T-helper 1 cell (primary cell): Measurements from ENCODE around the gene PNPLA2.

Source experiments
- DNase-seq, 5 donors: peaks; one replicate each; pipeline ENCODE4 v3.0.0-alpha.2; 2012 to 2020
- total RNA-seq, 4 donors: gene quantifications; one replicate each; lab custom pipeline; 2026; lab: John Stamatoyannopoulos, UW

PNPLA2 gene, protein sequence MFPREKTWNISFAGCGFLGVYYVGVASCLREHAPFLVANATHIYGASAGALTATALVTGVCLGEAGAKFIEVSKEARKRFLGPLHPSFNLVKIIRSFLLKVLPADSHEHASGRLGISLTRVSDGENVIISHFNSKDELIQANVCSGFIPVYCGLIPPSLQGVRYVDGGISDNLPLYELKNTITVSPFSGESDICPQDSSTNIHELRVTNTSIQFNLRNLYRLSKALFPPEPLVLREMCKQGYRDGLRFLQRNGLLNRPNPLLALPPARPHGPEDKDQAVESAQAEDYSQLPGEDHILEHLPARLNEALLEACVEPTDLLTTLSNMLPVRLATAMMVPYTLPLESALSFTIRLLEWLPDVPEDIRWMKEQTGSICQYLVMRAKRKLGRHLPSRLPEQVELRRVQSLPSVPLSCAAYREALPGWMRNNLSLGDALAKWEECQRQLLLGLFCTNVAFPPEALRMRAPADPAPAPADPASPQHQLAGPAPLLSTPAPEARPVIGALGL
- 113 to 150 (median 139) reads per million in 4 donors for total RNA-seq

DNA sequence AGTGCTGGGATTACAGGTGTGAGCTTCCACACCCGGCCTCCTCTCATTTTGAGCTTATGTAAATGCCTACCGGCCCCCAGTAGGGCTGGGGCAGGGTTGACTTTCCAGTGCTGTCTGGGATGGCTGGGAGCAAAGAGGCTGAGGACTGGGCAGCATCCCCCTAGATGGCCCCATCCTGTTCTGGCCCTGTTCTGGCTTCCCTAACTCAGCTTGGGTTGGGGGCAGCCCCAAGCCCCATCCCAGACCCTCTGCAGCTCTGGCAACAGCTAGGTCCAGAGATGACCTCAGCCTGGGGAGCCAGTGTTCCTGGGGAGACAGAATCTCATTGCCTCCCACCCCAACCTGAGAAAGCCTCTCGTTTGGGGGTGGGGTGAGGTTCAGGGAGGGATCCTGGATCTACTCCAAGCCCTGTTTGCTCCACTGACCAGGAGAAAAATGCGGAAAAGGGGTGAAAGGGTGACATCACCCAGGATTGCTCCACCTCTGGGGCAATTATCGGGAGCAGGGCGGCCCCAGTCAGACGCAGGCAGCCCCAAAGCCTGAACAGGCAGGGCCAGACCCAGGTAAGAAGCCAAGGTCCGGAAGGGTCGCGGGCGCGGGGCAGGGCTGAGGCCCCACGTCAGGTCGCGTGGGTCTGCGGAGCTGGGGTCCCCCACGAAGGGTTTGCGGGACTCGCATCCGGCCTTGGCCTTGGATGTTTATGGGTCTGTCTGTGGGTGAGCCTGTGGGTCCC is at the start of gene PNPLA2:
PNPLA2 (plus strand) TSS at position 519 of the 733 bp plus-strand sequence. CDS start 805 bp downstream, outside the sequence.
- no peak for DNase-seq

DNA sequence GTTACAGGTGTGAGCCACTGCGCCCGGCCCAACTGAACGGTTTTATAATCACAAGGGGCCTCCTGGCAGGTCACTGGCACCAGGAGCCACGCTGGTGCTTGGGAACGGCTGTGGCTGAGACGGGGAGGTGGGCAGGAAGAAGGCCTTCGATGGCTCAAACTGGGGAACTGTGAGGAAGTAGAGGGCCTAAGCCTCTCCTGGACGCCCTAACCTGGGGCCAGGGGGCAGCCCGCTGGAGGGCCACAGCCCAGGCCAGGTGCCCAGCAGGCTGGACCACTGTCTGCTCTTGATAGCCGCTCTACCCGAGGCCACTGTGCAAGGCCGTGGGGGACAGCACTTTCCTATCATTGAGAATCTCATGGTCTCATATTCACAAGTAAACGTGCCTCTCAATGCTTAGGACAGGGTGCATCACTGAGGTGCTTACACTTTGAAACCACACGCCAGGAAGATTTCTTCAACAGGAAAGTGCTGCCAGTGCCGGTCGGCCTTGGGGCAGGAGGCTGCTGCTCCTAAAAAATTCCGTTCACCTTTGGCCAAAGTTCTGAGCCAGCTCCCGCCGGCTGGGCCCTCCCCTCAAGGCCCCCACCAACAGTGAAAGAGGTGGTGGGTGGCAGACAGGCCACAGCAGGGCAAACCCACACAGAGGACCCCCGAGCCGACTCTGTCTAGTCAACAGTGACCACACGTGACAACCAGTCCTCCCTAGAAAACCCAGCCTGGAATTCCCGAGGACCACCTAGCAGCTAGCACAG is 48.6 kb upstream of the PNPLA2 start:
- no peak for DNase-seq

DNA sequence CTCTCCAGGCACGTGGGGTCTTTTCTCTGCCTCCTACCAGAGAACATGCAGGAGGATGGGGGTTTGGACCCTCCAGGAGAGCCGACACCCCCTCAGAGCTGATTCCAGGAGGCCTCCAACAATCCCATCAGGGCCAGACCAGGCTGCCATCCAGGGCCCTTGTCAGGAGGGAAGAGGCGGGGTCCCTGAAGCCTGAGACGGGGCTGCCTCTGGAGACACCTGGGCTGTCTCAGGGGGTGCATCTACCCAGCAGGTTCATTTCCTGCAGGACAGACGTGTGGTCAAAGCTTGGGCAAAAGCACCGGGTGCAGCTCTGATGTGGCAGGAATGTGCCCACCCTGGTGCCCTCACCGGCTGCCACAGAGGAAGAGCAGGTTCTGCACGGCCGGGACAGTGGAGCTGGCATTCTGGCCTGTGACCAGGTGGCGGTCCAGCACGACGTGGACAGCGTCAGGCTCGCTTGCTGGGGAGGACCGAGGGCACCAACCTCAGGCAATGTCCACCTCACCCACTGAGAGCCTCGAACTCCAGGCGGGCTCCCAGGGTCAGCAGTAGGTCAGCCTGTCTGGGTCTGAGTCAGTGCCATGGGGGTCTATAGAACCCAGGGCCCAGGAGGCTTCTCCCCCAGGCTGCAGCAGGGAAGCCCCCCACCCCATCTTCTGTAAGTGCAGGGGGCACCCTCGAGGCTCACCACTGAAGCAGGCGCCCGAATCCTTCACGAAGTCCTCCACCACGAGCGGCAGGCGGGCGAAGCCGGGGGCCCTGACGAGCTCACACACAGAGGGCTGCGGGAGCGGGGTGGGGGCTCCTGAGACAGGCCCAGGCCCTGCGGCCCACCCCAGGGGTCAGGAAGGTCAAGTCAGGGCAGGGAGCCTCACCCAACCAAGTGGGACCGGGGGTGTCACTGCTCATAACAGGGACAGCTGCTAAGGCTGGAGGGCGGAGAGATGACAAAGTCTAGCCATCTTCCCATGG is 47.8 kb upstream of the PNPLA2 start:
- no peak for DNase-seq

DNA sequence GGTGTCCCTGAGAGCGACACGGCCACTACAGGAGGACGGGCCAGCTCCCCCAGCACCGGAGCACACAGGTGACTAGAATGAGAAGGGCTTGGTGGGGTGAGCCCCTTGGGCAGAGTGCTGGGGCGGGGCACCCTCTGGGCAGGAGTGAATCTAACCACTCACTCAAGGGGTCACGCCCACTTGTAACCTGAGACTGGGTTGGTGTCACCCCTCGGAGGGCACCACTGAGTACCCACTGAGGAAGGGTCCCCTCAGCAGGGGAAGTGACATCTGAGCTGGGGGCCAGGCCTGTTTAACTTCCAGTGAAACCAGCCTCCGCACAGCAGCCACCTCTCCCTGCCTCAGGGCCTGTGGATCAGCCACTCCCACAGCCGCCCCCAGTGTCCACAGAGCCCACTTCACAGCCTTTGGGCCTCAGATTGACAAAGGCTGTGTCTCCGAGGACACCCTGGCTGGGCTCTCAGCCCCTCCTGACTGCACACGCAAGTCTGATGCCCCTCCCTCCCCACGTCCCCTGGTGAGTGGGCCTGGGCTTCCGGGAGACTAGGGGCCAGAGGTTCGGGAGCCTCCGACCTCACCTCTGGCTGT is 47.0 kb upstream of the PNPLA2 start:
- DNase-seq: no peak

DNA sequence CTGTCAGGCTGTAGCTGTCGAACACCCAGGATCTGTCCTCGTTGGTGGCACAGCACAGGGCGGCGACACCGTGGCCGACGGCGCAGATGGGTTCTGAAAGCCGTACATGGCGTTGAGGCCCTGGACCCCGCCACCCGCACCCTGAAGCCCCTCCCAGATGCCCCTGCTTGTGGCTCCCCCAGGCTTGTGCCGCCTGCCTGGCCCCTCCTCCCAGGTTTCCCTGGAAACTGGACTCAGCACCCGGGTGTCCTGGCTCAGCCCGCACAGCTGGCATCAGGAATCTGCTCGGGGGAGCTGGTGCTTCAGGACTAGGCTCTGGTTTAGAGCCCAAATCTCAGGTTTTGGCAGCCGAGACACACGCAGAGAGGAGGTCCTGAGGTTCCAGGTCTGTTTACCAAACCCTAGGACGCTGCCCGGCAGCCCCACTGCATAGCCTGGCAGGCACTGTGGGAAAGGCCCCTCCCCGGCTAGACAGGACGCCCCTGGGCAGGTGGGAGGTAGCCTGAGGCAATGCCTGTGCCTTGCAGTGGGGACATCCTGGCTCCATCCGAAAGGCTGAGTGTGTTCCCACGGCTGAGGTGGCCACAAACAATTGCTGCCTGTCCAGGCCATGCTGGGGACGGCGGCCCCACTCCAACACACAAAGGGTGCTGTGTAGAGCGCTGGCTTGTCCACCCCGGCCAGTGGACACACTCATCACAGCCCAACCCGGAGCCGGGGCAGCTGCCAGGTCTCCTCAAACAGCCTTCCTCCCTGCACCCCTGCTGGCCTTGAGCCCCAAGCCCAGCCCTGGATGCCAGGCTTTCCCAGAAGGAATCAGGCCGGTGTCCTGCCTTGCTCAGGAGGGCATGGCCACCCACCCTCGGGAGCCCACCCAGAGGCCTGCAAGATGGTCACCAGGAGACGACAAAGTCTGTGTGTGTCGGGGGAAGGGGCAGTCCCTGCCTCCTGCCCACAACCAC is 46.0 kb upstream of the PNPLA2 start:
- no peak for DNase-seq

DNA sequence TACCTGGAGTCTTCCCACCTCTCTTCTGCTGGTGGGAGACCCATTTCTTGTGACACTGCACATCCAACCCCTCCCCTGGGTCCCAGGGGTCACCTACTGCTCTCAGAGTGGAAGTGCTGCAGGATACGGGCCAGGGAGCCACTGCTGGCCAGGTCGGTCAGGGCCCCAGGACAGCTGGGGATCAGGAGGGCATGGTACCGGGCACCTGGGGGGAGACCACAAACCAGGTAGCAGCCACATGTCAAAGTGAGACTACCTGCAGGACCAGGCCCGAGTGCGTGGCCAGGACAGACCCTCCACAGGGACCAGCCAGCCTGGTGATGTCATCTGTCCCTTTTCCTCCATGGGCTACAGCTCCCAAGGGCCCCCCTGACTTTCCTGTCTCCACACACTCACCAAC is 45.3 kb upstream of the PNPLA2 start:
- no peak for DNase-seq

DNA sequence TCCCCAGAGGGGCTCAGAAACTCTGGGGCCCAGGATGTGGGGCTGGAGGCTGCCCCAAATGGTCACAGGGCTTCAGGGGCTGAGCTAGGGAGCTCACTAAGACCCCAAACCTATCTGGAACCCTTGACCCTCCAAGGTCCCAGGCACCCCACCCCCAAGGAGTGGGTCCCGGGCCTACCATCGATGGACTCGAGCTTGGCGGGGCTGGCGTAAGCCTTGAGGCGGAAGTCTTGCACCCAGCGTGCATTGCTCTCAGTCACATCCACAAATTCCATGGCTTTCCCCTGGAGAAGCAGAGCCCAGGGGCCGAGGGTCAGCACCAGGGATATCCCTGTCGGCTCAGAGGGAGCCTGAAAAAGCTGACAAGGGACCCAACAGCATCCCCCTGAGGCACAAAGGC is 44.9 kb upstream of the PNPLA2 start:
- no peak for DNase-seq

DNA sequence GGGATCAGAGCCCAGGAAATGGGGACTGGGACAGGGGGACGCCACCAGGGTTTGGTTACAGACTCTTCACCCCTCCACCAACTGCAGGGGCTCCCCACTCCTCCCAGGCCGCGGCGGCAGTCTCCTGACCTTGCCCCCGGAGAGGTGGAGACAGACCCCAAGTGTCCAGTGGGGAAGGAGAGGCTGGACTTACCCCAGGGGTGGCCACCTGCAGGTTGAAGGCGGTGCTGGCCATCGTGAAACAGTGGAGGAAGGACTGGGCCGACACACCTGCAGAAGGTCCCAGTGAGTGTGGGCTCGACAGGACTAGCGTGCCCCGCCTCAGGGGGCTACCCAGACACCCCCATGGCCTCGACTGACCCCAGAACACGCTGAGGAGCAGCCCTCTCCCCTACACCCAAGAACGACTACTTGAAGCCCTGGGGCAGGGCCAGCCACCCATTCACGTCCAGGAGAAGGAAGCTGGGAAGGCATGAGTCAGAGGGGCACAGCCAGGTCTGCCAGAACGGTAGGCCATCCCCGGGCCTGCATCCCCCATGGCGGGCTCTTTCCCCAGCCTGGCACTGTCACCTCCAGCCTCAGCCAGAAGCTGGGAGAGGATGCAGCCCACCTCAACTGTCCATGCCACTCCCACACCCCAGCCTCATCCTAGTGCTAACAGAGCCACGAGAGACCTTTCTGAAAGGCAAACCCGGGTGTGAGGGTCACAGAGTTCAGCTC is 43.7 kb upstream of the PNPLA2 start:
- DNase-seq: peak in 1 of 5 donors; percentile 12

DNA sequence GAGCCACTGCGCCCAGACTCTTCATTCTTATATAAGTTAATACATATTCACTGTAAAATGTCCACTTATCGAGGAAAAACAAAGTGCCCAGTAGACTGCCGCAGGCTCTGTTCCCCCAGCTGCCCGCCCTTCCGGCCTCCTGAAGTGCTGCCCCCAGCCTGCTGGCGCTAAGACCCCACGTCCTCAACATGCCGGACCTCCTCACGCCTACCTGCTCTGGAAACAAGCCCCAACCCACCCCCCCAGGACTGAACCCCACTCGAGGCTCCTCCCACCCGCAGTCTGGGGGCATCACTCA is 42.5 kb upstream of the PNPLA2 start:
- DNase-seq: no peak

DNA sequence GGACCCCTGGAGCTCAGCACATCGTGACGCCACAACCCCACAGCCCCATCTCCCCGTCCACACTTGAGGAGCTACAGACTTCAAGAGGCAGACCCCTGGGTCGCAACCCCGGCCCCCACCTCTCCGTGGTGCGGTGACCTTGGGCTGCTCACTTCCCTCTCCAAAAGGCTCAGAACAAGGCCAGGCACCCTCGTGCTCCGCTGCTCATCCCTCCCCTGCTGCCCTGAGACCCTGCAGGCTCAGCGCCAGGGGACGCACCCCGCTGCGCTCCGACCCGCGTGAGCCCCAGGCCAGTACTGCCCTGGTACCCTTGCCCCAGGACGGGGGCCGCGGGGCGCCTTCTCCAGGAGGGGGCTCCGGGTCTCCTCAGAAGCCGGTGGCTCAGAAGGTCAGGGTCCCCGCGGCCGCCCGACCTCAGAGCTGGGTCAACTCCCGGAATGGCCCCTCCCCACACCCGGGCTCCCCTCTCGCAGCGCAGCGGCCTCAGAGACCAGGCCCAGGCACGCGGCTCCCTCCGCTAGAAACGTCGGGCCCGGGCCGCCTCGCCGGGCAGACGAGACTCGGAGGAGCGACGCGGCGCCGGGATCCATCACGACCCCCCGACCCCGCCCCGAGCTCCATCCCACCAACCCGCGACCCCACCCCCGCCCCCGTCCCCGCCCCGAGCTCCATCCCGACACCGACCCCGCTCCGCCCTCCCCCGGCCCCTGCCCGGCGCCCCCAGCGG is 42.0 kb upstream of the PNPLA2 start:
- peak in 1 of 5 donors; percentile 11 for DNase-seq

DNA sequence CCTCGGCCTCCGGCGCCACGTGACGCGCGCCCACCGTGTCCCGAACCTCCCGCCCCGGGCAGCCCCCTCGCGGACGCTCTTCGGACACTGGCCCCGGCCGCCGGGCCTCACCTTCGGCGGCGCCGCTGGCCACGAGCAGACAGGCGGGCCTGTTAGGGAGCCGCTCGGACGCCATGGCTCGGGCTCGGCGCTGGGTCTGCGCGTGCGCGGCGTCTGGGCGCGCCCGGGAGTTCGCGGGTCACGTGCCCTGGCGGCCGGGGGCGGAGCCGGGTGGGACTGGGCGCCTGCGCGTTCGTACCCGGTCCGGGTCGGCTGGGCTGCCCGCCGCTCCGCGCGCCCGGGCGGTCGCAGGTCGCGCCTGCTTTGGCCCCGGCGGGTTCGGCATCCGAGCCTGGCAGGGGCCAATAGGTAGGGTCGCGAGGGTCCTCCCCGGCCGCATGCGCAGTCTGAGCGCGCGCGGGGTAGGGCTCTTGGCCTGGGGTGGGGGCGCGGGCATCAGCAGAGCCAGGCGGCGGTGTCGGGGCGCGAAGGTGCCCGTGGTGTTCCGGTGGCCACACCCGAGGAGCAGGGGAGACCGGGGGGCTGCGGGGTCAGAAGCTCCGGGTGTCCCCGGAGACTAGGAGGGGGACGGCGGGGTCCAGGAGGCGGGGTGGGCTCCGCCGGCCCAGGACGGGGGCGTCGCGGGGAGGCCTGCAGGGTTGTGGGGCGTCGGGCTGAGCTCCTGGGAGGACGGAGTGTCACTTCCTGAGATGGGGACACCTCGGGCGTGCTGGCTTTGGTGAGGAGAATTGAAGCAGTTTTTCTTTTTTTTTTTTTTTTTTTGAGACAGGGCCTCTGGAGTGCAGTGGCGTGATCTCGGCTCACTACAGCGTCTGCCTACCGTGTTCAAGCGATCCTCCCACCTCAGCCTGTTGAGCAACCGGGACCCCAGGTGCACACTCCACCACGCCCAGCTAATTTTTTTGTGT is 41.1 kb upstream of the PNPLA2 start, which contains the start of gene GATD1:
GATD1 (minus strand) TSS at position 200 of the 968 bp plus-strand sequence; CDS start at position 175, 25 bp downstream.
- DNase-seq: peak; percentile 87 to 96 (median 90)

DNA sequence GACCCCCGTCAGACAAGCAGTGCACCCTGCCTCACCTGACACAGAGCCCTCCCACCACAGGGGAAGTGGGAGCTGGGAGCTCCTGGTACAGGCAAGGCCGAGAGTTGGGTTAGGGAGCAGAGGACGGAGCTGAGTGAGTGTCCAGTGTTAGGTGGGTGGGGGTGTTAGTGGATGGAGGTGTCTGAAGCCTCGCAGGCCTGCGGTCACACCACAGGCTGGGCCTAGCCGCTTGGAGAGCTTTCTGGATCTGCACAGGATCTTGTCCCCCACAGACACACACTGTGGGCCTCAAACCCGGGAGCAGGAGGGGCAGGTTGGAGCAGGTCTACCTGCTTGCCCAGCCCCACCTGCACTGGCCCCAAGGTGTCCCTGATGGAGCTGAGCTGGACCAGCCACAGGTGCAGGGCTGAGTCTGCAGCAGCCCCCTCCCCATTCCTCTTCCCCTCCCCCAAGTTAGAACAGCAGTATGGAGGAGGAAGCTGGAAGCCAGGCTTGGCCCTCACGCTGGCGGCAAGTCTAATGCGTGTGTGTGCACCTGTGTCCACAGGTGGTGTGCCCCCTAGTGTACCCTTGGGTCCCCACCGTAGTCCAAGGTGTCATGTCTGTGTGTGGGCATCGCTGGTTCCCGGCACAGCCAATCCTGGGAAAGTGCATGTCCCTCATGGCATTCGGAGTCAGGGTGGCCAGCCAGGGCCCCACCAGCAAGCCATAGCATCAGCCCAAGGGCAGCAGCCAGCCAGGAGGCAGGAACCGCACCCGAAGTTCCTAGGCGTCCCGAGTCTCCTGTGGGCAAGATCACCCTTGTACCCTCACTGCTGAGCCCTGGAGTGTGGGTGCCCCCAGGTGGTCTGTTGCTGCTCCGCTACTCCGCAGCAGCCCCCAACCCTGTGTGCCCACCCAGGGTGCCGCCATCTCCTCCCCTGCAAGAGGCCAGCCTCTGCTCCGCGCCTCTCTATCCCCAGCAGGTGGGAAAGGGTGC is 39.4 kb upstream of the PNPLA2 start:
- peak in 1 of 5 donors; percentile 9 for DNase-seq

DNA sequence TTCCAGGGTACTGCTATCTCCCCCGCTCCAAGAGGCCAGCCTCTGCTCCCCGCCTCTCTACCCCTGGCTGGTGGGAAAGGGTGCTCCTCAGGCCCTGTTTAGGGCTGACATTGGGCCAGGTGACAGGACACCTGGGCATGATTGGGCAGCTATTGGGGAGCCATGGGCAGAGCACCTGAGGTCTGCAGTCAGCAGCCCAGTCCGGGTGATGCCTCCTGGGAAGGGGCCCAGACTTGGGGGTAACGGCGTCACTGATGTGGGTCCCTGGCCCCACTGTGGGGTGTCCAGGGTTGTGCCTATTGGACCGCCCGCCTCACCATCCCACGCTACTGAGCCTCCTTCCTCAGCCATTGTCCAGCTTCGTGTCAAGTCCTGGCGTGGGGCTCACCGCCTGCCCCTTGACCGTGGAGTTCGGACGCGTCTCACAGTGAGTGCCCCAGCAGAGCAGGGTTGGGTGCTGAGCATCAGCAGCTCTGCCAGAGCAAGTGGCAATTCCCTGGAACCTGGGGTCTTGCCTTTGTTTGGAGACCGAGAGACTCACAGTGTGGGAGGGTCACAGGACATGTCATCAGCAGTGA is 38.7 kb upstream of the PNPLA2 start:
- DNase-seq: peak in 1 of 5 donors; percentile 8

DNA sequence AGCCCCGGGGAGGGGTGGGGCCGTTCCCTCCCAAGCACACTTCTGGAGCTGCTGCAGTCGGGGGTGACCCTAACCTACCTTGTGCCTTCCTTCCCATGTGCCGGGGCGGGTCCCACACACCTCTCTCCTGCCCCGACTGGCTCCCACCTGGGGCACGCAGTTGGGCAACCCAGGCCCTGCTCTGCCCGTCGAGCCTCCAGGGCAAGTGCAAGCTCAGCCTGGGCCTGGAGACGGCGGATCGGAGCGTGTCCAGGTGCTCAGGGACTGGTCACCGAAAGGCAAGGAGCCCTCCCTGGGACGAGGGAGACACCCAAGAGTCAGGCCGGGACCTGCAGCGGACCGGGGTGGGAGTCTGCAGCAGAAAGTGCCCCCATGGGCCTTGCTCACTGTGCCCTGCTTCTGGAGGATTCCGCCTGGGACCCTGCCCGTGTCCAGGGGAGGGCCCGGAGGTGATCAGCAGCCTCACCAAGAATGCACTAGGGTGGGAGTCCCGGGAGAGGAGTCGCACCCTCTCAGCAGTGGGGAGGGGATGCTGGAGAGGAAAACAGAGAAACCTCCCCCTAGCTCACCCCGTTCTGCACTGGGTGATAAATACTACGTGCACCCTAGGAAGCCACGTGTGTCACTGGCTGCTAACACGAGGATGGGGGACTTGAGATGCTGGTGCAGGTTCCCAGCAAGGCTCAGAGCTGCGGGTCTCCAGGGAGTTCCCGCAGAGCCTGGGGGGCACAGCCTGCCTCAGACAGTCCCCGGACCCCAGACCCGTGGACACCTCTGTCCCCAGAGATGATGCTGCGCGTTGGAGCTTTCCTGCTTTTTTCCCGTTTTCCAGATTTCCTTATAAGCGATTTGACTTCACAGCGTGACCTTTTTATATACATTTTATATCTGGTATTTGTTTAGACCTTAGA is 36.2 kb upstream of the PNPLA2 start:
- no peak for DNase-seq

DNA sequence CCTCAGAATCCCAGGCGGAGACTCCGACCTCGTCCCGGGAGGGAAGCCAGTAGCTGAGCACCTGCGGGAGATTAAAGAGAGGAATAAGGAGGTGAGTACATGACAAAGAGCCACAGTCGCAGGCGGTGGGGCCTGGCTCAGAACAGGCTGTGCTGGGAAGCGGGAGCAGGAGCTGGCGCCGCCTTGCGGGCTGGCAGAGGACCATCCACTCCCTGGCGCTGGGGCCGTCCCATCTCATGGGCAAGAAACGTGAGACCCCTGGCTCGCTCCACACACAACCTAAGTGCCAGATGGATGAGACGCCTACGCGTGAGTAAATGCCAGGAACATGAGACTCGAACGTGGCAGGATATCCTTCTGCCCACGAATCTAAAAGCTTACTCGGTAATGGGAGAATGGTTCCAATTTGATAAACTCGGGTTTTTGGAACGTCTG is 35.1 kb upstream of the PNPLA2 start:
- no peak for DNase-seq
